T-helper 2 cell treated with Interferon-gamma antibody and Interleukin-4, amounts not matched to agents 5 μg/mL and 100 μg/mL, for 36 hours (primary cell): ENCODE results near the gene SCARF2.
"Not testable (repeated sequence)": the region's sequence is repeated elsewhere in the genome, so short reads cannot be mapped to it uniquely, and the experiment has no call there.

ENCODE experiments used
- DNase-seq: peaks from one replicate; pipeline ENCODE4 v3.0.0; 2021; ENCODE audit warnings: low spot score
- H3K27ac Mint-ChIP-seq: one replicate; pipeline ENCODE4 v1.8.0; 2021; ENCODE audit warnings: mild to moderate bottlenecking, mixed read lengths
- H3K27me3 Mint-ChIP-seq: one replicate; pipeline ENCODE4 v1.8.0; 2021; ENCODE audit warnings: low read depth, mixed read lengths
- H3K36me3 Mint-ChIP-seq: one replicate; pipeline ENCODE4 v1.8.0; 2021; ENCODE audit warnings: low read depth, mixed read lengths
- H3K4me1 Mint-ChIP-seq: one replicate; pipeline ENCODE4 v1.8.0; 2021; ENCODE audit warnings: low read depth, mixed read lengths
- H3K4me3 Mint-ChIP-seq: one replicate; pipeline ENCODE4 v1.8.0; 2022; ENCODE audit warnings: mild to moderate bottlenecking, moderate library complexity, mixed read lengths
- H3K9me3 Mint-ChIP-seq: one replicate; pipeline ENCODE4 v1.8.0; 2021; ENCODE audit warnings: mixed read lengths

SCARF2 gene

DNA sequence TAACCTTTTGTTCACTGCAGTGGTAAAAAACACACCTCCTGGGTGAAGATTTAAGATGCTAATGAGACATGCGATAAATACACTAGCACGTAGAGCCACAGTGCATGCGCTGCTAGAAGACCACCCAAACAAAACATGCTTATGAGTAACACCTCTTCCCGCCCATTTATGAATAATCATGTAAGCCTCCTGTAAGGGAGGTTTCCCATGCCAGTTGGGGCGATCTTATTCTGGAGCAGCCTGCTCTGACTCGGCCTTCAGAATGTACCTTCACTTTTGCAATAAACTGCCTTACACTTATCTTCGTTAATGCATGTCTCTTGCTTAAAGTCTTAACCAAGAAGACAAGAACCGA is 18.1 kb upstream of the SCARF2 start:
- H3K27ac Mint-ChIP-seq: no peak overlapping the region
- H3K27me3 Mint-ChIP-seq: no peaks in the 10 kb centered on the region
- DNase-seq: no peak
- H3K36me3 Mint-ChIP-seq: peaks cover 54% of the 10 kb centered on the region
- no peaks in the 10 kb centered on the region for H3K9me3 Mint-ChIP-seq
- H3K4me1 Mint-ChIP-seq: peaks cover 20% of the 10 kb centered on the region
- no peak overlapping the region for H3K4me3 Mint-ChIP-seq

DNA sequence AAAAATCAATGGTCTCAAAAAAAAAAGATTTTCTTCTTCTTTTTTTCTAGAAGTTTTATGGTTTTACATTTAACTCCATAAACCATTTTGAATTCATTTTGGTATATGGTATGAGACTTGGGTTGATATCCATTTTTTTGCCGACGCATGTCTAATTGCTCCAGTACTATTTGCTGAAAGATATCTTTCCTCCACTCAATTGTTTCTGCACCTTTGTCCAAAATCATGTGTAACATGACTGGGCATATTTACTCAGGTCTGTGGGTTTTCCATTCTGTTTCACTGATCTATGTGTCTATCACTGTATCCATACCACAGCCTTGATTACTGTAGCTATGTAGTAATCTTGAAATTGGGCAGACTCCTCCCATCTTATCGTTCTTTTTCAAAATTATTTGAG is 15.6 kb upstream of the SCARF2 start:
- no peak for DNase-seq
- no peaks in the 10 kb centered on the region for H3K27me3 Mint-ChIP-seq
- H3K4me1 Mint-ChIP-seq: peaks cover 12% of the 10 kb centered on the region
- H3K27ac Mint-ChIP-seq: no peak overlapping the region
- H3K4me3 Mint-ChIP-seq: no peak overlapping the region
- H3K36me3 Mint-ChIP-seq: peaks cover 40% of the 10 kb centered on the region
- no peaks in the 10 kb centered on the region for H3K9me3 Mint-ChIP-seq

DNA sequence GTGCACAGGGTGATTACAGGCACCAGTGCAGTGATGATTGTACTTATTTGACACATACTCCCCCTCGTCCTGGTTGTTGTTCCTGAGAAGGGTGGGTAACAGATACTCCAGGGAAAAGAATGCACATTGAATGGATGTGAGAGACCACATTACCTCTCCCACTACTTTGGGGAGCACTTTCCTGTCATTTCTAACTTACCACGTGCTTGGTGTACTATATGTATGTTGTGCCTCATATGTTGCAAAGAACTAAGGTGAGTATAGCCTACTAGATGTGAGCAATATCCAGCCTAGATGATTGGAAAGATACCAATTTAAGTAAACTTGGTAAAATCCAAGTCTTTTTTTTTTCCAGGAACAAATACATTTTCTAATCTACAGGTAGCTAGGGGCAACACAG is 14.3 kb upstream of the SCARF2 start:
- Mint-ChIP-seq H3K4me1 (peaks cover 12% of the 10 kb centered on the region), H3K36me3 (peaks cover 36% of the 10 kb centered on the region), H3K4me3 (no peak overlapping the region), H3K27me3 (no peaks in the 10 kb centered on the region), H3K9me3 (no peaks in the 10 kb centered on the region), H3K27ac (no peak overlapping the region)
- no peak for DNase-seq

DNA sequence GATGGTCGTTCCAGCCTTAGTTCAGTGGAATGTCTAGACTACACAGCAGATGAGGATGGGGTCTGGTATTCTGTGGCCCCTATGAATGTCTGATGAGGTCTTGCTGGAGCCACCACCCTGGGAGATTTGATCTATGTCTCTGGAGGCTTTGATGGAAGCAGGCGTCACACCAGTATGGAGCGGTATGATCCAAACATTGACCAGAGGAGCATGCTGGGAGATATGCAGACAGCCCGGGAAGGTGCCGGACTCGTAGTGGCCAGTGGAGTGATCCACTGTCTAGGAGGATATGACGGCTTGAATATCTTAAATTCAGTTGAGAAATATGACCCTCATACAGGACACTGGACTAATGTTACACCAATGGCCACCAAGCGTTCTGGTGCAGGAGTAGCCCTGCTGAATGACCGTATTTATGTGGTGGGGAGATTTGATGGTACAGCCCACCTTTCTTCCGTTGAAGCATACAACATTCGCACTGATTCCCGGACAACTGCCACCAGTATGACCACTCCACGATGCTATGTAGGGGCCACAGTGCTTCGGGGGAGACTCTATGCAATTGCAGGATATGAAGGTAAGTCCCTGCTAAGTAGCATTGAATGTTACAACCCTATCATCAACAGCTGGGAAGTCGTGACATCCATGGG is 13.6 kb upstream of the SCARF2 start:
- peaks cover 37% of the 10 kb centered on the region for H3K36me3 Mint-ChIP-seq
- not testable (repeated sequence) for DNase-seq, H3K4me3 Mint-ChIP-seq, H3K4me1 Mint-ChIP-seq, H3K9me3 Mint-ChIP-seq, H3K27ac Mint-ChIP-seq, H3K27me3 Mint-ChIP-seq

DNA sequence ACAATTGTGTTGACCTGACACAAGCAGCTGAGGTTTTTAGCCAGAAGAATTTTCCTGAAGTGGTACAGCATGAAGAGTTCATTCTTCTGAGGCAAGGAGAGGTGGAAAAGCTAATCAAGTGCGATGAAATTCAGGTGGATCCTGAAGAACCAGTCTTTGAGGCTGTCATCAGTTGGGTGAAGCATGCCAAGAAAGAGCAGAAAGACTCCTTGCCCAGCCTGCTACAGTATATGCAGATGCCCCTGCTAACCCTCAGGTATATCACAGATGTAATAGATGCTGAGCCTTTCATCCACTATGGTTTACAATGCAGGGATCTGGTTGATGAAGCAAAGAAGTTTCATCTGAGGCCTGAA is 12.9 kb upstream of the SCARF2 start:
- no peaks in the 10 kb centered on the region for H3K27me3 Mint-ChIP-seq
- no peak overlapping the region for H3K27ac Mint-ChIP-seq
- H3K4me3 Mint-ChIP-seq: no peak overlapping the region
- peaks cover 31% of the 10 kb centered on the region for H3K36me3 Mint-ChIP-seq
- peaks cover 2% of the 10 kb centered on the region for H3K4me1 Mint-ChIP-seq
- DNase-seq: no peak
- H3K9me3 Mint-ChIP-seq: no peaks in the 10 kb centered on the region

DNA sequence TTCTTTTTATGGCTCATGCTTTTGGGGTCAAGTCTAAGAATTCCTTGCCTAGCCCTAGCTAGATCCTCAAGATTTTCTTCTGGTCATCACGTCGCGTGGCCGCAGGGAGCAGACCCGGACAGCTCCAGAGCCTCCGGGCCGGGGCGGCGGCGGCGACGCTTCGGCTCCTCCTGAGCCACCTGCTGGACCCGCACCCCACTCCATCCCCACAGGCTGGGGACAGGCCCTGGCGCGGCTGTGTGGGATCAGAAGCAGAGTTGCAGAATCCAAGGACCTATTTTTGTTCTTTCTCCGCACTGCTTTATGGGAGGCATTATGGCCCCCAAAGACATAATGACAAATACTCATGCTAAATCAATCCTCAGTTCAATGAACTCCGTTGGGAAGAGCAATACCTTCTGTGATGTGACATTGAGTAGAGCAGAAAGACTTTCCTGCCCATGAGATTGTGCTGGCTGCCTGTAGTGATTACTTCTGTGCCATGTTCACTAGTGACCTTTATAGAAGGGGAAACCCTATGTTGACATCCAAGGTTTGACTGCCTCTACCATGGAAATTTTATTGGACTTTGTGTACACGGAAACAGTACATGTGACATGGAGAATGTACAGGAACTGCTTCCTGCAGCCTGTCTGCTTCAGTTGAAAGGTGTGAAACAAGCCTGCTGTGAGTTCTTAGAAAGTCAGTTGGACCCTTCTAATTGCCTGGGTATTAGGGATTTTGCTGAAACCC is 12.4 kb upstream of the SCARF2 start:
- peaks cover 28% of the 10 kb centered on the region for H3K36me3 Mint-ChIP-seq
- H3K27ac Mint-ChIP-seq: no peak overlapping the region
- H3K4me1 Mint-ChIP-seq: peaks cover 2% of the 10 kb centered on the region
- H3K9me3 Mint-ChIP-seq: no peaks in the 10 kb centered on the region
- no peak overlapping the region for H3K4me3 Mint-ChIP-seq
- no peak for DNase-seq
- H3K27me3 Mint-ChIP-seq: no peaks in the 10 kb centered on the region

DNA sequence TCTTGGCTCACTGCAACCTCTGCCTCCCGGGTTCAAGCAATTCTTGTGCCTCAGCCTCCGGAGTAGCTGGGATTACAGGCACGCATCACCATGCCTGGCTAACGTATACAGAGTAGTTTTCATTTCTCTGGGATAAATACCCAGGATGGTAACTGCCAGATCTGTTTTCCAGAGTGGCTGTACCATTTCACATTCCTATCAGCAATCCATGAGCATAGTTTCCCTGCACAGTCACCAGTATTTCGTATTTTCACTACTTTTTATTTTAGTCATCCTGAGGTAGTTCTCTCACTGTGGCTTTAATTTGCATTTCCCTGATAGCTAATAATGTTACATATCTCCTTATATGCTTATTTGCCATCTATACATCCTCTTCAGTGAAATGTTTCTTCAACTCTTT is 11.0 kb upstream of the SCARF2 start:
- no peak for DNase-seq
- H3K27ac Mint-ChIP-seq: no peak overlapping the region
- H3K36me3 Mint-ChIP-seq: peaks cover 30% of the 10 kb centered on the region
- no peaks in the 10 kb centered on the region for H3K4me1 Mint-ChIP-seq
- no peak overlapping the region for H3K4me3 Mint-ChIP-seq
- no peaks in the 10 kb centered on the region for H3K27me3 Mint-ChIP-seq
- no peaks in the 10 kb centered on the region for H3K9me3 Mint-ChIP-seq

DNA sequence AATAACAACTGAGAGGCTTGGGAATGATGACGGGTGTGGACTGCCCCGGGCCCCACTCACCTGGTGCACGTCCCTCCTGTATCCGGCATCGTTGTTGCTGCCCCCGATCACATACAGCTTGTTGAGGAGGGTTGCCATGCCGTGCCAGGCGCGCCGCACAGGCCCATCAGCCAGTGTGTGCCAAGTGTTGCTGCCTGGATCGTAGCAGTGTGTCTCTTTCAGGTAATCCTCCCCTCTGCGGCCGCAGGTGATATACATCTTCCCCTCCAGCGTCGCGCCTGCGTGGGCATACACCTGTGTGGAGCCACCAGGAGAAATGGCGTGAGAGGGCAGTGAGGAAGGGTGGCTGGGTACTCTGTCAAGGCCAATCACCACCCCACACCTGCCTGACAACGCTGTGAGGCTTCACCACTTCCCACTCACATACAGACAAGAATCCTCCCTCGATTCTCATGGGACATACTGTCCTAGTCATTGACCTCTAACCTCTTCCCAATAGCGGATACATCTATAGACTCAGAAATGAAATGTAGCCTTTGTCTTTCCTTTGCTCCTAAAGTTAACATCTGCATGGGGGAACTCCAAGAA is 8.9 kb upstream of the SCARF2 start:
- H3K4me3 Mint-ChIP-seq: no peak overlapping the region
- no peak overlapping the region for H3K27ac Mint-ChIP-seq
- H3K36me3 Mint-ChIP-seq: peaks cover 24% of the 10 kb centered on the region
- DNase-seq: no peak
- H3K4me1 Mint-ChIP-seq: no peaks in the 10 kb centered on the region
- no peaks in the 10 kb centered on the region for H3K27me3 Mint-ChIP-seq
- no peaks in the 10 kb centered on the region for H3K9me3 Mint-ChIP-seq

DNA sequence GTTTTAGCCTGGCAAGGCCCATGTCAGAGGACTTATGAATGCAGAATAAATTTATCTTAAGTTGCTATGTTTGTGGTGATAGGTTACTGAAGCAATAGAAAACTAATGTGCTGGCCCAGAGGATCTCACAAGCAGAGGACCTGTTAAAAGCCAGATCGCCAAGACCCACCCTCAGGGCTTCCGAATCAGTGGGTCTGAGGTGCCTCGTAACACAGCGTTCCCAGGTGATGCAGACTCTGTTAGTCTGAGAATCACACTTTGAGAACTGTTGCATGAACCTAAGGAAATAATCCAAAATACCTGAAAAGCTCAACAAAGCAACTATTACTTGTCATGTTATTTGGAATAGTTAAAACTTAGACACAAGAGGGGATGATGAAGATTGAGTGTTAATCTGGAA is 6.7 kb upstream of the SCARF2 start:
- H3K27me3 Mint-ChIP-seq: peaks cover 3% of the 10 kb centered on the region
- H3K27ac Mint-ChIP-seq: no peak overlapping the region
- H3K36me3 Mint-ChIP-seq: peaks cover 22% of the 10 kb centered on the region
- no peaks in the 10 kb centered on the region for H3K4me1 Mint-ChIP-seq
- no peaks in the 10 kb centered on the region for H3K9me3 Mint-ChIP-seq
- no peak for DNase-seq
- no peak overlapping the region for H3K4me3 Mint-ChIP-seq

DNA sequence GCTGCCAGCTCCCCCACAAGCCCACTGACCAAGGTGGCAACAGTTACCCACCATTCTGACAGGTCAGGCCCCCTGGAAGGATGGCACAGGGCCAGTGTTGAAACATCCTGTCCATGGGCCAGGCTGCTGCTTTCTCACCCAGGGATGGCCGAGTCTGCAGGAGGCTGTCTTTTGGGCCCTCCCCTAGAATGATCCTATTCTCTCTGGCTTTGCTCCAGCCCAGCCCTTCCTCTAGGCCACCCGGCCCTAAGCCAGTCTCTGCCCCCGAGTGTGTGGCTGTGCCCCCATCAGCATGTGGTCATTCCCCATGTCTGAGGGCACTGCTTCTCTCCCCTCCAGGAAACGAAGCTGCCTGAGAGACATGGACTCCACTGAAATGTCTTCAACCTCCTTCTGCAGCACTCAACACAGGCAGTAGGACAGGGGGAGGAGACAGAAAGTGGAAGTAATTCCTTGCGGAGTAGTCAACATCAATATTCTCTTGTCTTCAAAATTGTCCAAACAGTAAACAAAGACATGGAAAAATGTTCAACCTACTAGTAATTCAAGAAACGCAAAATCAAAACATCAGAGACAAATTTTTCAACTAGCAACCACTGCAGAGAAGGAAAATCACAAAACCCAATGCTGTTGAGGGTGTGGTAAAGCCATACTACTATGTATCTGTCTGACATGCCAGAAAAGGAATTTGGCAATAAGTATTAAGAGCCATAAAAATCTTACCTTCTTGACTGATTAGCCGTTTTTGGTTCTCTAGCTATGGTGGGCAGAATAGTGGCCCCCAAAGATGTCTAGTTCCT is 5.1 kb upstream of the SCARF2 start:
- peaks cover 15% of the 10 kb centered on the region for H3K27me3 Mint-ChIP-seq
- no peaks in the 10 kb centered on the region for H3K4me1 Mint-ChIP-seq
- DNase-seq: no peak
- no peaks in the 10 kb centered on the region for H3K9me3 Mint-ChIP-seq
- H3K27ac Mint-ChIP-seq: no peak overlapping the region
- H3K4me3 Mint-ChIP-seq: no peak overlapping the region
- peaks cover 26% of the 10 kb centered on the region for H3K36me3 Mint-ChIP-seq

DNA sequence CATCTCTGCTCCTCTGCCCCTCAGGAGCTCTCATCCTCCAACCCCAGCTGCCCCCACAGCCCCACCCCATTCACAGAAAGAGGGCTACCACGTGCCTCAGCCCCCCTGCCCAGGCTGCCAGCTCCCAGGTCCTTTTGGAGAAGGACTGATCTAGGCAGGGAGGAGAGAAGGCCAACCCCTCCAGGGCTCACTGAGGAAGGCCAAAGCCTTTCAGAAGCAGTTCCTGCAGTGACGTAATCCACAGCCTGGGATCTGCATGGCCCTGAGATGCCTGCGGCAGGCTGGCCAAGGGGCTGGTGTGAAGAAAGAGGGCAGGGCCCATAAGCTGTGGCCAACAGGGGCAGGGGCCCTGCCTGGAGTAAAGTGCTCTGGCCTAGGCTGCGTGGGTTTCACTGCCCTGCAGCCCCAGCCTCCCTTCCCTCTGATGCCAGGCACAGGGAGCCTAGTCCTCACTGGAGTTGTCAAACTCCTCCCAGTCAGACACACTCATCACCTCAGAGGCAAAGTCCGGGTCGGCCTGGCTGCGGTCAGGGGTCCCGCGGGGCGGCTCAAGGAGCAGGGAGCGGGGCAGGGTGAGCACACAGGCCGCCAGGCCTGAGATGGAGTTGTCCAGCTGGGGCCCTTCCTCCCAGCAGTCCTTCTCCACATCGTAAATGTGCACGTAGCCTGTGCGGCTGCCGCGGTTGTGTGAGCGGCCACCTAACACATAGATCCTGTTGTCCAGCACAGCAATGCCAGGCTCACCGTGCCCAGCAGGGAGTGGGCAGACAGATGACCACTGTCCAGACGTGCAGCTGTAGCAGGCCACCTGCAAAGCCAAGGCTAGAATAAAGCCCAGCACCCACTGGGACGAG is 4.2 kb upstream of the SCARF2 start:
- H3K27ac Mint-ChIP-seq: no peak overlapping the region
- peaks cover 4% of the 10 kb centered on the region for H3K4me1 Mint-ChIP-seq
- H3K27me3 Mint-ChIP-seq: peaks cover 21% of the 10 kb centered on the region
- H3K4me3 Mint-ChIP-seq: no peak overlapping the region
- no peaks in the 10 kb centered on the region for H3K9me3 Mint-ChIP-seq
- no peak for DNase-seq
- peaks cover 24% of the 10 kb centered on the region for H3K36me3 Mint-ChIP-seq

DNA sequence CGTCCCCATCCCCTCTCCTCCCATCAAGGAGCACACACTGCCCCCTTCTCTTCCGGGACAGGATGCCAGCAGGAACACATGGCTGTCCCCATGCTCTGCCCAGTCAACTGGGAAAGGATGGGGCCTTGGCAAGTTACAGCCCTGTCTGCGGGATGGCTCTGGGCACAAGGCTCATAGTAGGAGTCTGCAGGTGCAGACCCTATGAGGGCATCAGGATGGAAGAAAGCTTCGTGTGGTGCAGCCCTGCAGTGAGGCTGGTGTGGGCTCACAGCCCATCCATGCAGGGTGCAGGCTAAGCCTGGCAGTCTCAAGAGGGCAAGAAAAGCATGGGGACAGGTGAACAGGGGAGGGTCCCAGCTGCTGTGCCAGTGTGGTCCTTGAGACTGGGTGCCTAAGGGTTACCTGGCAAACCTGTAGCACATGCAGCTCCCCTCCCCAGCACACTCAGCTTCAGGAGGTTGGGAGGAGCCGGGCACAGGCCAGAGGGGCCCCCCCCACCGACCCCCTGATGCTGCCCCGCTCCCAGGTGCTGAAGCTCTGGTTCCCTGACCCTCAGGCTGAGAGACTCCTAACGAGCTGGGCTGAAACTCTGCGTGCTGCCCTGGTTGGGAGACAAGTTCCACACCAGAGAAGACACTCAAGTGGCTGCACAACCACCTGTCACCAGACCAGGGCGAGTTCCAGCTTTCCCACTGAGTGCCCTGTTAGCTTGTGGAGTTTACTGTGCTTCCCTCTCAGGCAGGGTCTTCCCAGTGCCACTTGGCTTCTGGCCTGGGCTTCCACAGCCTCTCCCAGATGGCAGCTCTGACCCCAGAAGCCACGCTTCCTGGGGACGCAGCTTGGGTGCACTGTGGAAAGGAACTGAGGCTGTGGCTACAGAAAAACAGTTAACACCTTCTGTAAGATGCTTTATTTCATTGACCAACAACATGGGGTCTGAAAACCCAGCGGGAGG is 3.3 kb upstream of the SCARF2 start:
- DNase-seq: no peak
- no peak overlapping the region for H3K27ac Mint-ChIP-seq
- peaks cover 27% of the 10 kb centered on the region for H3K27me3 Mint-ChIP-seq
- H3K36me3 Mint-ChIP-seq: peaks cover 19% of the 10 kb centered on the region
- no peak overlapping the region for H3K4me3 Mint-ChIP-seq
- H3K9me3 Mint-ChIP-seq: no peaks in the 10 kb centered on the region
- H3K4me1 Mint-ChIP-seq: peaks cover 4% of the 10 kb centered on the region
